Natural killer cell (primary cell): ENCODE measurements around the gene ASPHD1. TPM values are rescaled to one million over a fixed set of nuclear protein-coding genes. Genes with fewer than 3 reads are reported as not detected.

Experiments
- ATAC-seq, 3 donors: fragments of 150-1000 bp in 2 of 3; fragments of 200-7000 bp in 1 of 3; cut with Tn5 transposase; 1 replicate in 1 of 3; 2 replicates in 2 of 3; pipeline ENCODE4 v1.10.0; 2021; ENCODE audit warnings: mild to moderate bottlenecking in 2 of 3, moderate library complexity in 2 of 3
- DNase-seq, 2 donors: peaks; one replicate each; pipeline versions ENCODE4 v3.0.0 to v3.0.0-alpha.2; 2013 to 2021; ENCODE audit warnings: mixed read lengths in 1 of 2
- H3K27ac ChIP-seq: one replicate; pipeline ENCODE4 v1.5.1; 2013; ENCODE audit warnings: mild to moderate bottlenecking, low read length
- H3K27me3 ChIP-seq: one replicate; pipeline ENCODE4 v1.6.1; 2013; ENCODE audit warnings: low read length; ENCODE audit not compliant: control insufficient read depth, insufficient read depth
- H3K36me3 ChIP-seq: one replicate; pipeline ENCODE4 v1.6.1; 2013; ENCODE audit warnings: low read length; ENCODE audit not compliant: control insufficient read depth, insufficient read depth
- H3K4me1 ChIP-seq: one replicate; pipeline ENCODE4 v1.6.1; 2013; ENCODE audit warnings: low read length; ENCODE audit not compliant: control insufficient read depth, insufficient read depth
- H3K4me3 ChIP-seq: one replicate; pipeline ENCODE4 v1.5.1; 2013; ENCODE audit warnings: low read length
- H3K9me3 ChIP-seq: one replicate; pipeline ENCODE4 v1.6.1; 2013; ENCODE audit warnings: low read length; ENCODE audit not compliant: control insufficient read depth, insufficient read depth
- H3K27ac Mint-ChIP-seq, 2 donors: one replicate each; pipeline ENCODE4 v1.8.0; 2022; ENCODE audit warnings: mild to moderate bottlenecking in 2 of 2, mixed read lengths in 2 of 2, moderate library complexity in 1 of 2
- H3K27me3 Mint-ChIP-seq, 2 donors: one replicate each; pipeline ENCODE4 v1.8.0; 2022; ENCODE audit warnings: low read depth in 2 of 2, mixed read lengths in 2 of 2
- H3K36me3 Mint-ChIP-seq: one replicate; pipeline ENCODE4 v1.8.0; 2022; ENCODE audit warnings: mixed read lengths
- H3K4me1 Mint-ChIP-seq, 2 donors: one replicate each; pipeline ENCODE4 v1.8.0; 2022; ENCODE audit warnings: mixed read lengths in 2 of 2
- H3K4me3 Mint-ChIP-seq: one replicate; pipeline ENCODE4 v1.8.0; 2022; ENCODE audit warnings: mild to moderate bottlenecking, moderate library complexity, mixed read lengths
- H3K9me3 Mint-ChIP-seq, 2 donors: one replicate each; pipeline ENCODE4 v1.8.0; 2022; ENCODE audit warnings: mixed read lengths in 2 of 2
- WGBS: methylation state at CpG from one replicate; pipeline ENCODE4 v1.1.7; 2013; ENCODE audit warnings: missing lambda C conversion rate; ENCODE audit not compliant: insufficient coverage; 5-methylcytosine and 5-hydroxymethylcytosine counted together
- intact Hi-C: fragments of 100-400 bp; cut with micrococcal nuclease; formaldehyde crosslinking; loops from one replicate; pipeline ENCODE4 v1.14.2; 2022
- total RNA-seq, 4 donors: library from RNA; stranded (reverse); fragments of 120-200 nt in 1 of 4; gene quantifications; one replicate each; pipeline versions ENCODE4 v1.2.3 to v1.2.4, GENCODE V29; 2013 to 2022
- TF ChIP-seq, protein P1 (sequence below): fragments of 200-600 bp; IDR thresholded peaks from one replicate; pipeline ENCODE4 v1.8.0; 2022; ENCODE audit warnings: antibody characterized with exemption

The ASPHD1 gene
- total RNA-seq, 3 donors from 2014 or later (not counting 1 experiment from before 2014, with no cell fraction given) = not detected

DNA sequence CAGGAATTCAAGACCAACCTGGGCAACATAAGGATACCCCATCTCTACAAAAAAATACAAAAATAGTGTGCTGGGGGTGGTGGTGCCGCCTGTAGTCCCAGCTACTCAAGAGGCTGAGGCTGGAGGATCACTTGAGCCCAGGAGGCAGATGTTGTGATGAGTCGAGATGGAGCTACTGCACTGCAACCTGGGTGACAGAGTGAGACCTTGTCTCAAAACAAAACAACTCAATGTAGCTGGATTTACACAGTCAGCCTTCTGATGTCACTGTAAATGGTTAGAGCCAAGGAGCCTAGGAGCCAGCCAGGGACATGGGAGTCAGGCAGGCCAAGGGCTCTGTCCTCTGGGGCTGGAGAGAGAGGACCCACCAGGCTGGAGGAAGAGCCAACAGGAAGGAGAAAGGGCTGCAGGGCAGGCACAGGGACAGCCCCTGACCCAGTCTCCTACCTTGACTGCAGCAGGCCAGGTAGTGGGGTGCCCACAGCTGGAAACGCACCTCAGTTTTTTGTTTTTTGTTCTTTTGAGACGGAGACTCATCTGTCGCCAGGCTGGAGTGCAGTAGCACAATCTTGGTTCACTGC lies 45.7 kb upstream of the ASPHD1 start:
- no peak overlapping the region for H3K4me3 Mint-ChIP-seq
- H3K36me3 Mint-ChIP-seq = no peaks in the 10 kb centered on the region

GRCh38 chr16:29857133-29857760 lies 43.0 kb upstream of the ASPHD1 start:
- WGBS = 90% methylated on average over 7 of the region's 7 CpGs
- H3K27ac ChIP-seq = no peak overlapping the region
- Mint-ChIP-seq H3K4me3 (no peak overlapping the region), H3K27me3 (no peaks in the 10 kb centered on the region), H3K4me1 (peaks cover 14 to 15% of the 10 kb centered on the region in 2 donors), H3K9me3 (no peaks in the 10 kb centered on the region), H3K36me3 (no peaks in the 10 kb centered on the region), H3K27ac (no peak overlapping the region)
- H3K27me3 ChIP-seq = no peaks in the 10 kb centered on the region
- H3K36me3 ChIP-seq = peaks cover 23% of the 10 kb centered on the region
- no peak overlapping the region for H3K4me3 ChIP-seq
- H3K9me3 ChIP-seq = no peaks in the 10 kb centered on the region
- TF ChIP-seq, protein P1, sequence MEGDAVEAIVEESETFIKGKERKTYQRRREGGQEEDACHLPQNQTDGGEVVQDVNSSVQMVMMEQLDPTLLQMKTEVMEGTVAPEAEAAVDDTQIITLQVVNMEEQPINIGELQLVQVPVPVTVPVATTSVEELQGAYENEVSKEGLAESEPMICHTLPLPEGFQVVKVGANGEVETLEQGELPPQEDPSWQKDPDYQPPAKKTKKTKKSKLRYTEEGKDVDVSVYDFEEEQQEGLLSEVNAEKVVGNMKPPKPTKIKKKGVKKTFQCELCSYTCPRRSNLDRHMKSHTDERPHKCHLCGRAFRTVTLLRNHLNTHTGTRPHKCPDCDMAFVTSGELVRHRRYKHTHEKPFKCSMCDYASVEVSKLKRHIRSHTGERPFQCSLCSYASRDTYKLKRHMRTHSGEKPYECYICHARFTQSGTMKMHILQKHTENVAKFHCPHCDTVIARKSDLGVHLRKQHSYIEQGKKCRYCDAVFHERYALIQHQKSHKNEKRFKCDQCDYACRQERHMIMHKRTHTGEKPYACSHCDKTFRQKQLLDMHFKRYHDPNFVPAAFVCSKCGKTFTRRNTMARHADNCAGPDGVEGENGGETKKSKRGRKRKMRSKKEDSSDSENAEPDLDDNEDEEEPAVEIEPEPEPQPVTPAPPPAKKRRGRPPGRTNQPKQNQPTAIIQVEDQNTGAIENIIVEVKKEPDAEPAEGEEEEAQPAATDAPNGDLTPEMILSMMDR = no peak
- DNase-seq (no peak), ATAC-seq (no peak)
- intact Hi-C loops = no loop called here
- peaks cover 15% of the 10 kb centered on the region for H3K4me1 ChIP-seq

More for the DNA sequence above, 45.7 kb upstream of the ASPHD1 start:
- TF ChIP-seq, protein P1 = no peak
- no peak for ATAC-seq
- Mint-ChIP-seq H3K4me1 (no peaks in the 10 kb centered on the region), H3K27ac (no peak overlapping the region), H3K27me3 (no peaks in the 10 kb centered on the region), H3K9me3 (no peaks in the 10 kb centered on the region)
- Histone ChIP-seq H3K9me3 (no peaks in the 10 kb centered on the region), H3K36me3 (peaks cover 14% of the 10 kb centered on the region), H3K27ac (no peak overlapping the region), H3K4me1 (no peaks in the 10 kb centered on the region), H3K27me3 (no peaks in the 10 kb centered on the region), H3K4me3 (no peak overlapping the region)
- intact Hi-C loops = no loop called here
- WGBS = 86% methylated on average over 5 of the region's 5 CpGs
- no peak for DNase-seq

GRCh38 chr16:29858149-29858849 lies 42.0 kb upstream of the ASPHD1 start:
- Histone ChIP-seq H3K4me1 (peaks cover 20% of the 10 kb centered on the region), H3K27ac (no peak overlapping the region), H3K4me3 (no peak overlapping the region), H3K27me3 (no peaks in the 10 kb centered on the region), H3K9me3 (no peaks in the 10 kb centered on the region), H3K36me3 (peaks cover 23% of the 10 kb centered on the region)
- 94% methylated on average over 10 of the region's 10 CpGs for whole genome bisulfite sequencing
- H3K27ac Mint-ChIP-seq = peak overlapping the region in 1 of 2 donors; percentile 38
- H3K9me3 Mint-ChIP-seq = no peaks in the 10 kb centered on the region
- peak overlapping the region; percentile 28 for H3K4me3 Mint-ChIP-seq
- no peak for DNase-seq
- peaks cover 18 to 25% of the 10 kb centered on the region in 2 donors for H3K4me1 Mint-ChIP-seq
- intact Hi-C loops = no loop called here
- H3K27me3 Mint-ChIP-seq = no peaks in the 10 kb centered on the region
- no peak for ATAC-seq
- TF ChIP-seq, protein P1 = no peak
- H3K36me3 Mint-ChIP-seq = no peaks in the 10 kb centered on the region
